SK-N-SH (cell line): Measurements from ENCODE around the gene BTBD9. TPM values are rescaled to one million over a fixed set of nuclear protein-coding genes. Genes with fewer than 3 reads are reported as not detected.

Source experiments
- CTCF ChIA-PET: fragments of 300-600, 350-600 bp; formaldehyde crosslinking; extraction: SDS; loops from one replicate; lab custom pipeline; 2021; lab: Yijun Ruan, JAX
- POLR2A ChIA-PET: fragments of 350-600 bp; sonication (Branson Sonifier 250); formaldehyde crosslinking; extraction: SDS; loops from one replicate; lab custom pipeline; 2020; ENCODE audit warnings: antibody characterized with exemption, inconsistent platforms; lab: Yijun Ruan, JAX
- DNase-seq: peaks from one replicate; pipeline ENCODE4 v3.0.0; 2012
- H2AFZ ChIP-seq: fragments of 200-600 bp; sonication (generic); 2 replicates; pipeline ENCODE4 v1.8.1; 2016; ENCODE audit warnings: antibody characterized with exemption, mild to moderate bottlenecking, low read depth
- H3F3A ChIP-seq: fragments of 200-600 bp; sonication (generic); replicated peaks from 2 replicates; pipeline ENCODE3; 2016; ENCODE audit warnings: antibody characterized with exemption, mild to moderate bottlenecking; ENCODE audit not compliant: insufficient read depth
- H3K27ac ChIP-seq, 2 experiments: fragments of 200-500 bp in 1 of 2; fragments of 200-600 bp in 1 of 2; sonication (Bioruptor generic) in 1 of 2; sonication (generic), shearing (Covaris generic) in 1 of 2; 2 replicates each; pipeline versions ENCODE4 v1.5.1 to v1.6.1; 2014 to 2016; ENCODE audit warnings: low read depth in 2 of 2, inconsistent platforms in 1 of 2, low read length in 1 of 2, mild to moderate bottlenecking in 1 of 2, mixed read lengths in 1 of 2
- H3K27me3 ChIP-seq: fragments of 200-600 bp; sonication (generic), shearing (Covaris generic); 2 replicates; pipeline ENCODE4 v1.6.1; 2016; ENCODE audit warnings: mixed run types; ENCODE audit not compliant: insufficient read depth
- H3K36me3 ChIP-seq, 2 experiments: fragments of 200-500 bp in 1 of 2; fragments of 200-600 bp in 1 of 2; sonication (Bioruptor generic) in 1 of 2; sonication (generic) in 1 of 2; replicated peaks in 1 of 2; 2 replicates each; pipeline versions ENCODE3 to v1.5.1; 2014 to 2016; ENCODE audit warnings: low read length in 1 of 2, mild to moderate bottlenecking in 1 of 2; ENCODE audit not compliant: insufficient read depth in 2 of 2, control insufficient read depth in 1 of 2
- H3K4me1 ChIP-seq, 2 experiments: fragments of 200-500 bp in 1 of 2; fragments of 200-600 bp in 1 of 2; sonication (Bioruptor generic) in 1 of 2; sonication (generic), shearing (Covaris generic) in 1 of 2; 2 replicates each; pipeline versions ENCODE4 v1.5.1 to v1.6.1; 2014 to 2016; ENCODE audit warnings: low read depth in 1 of 2, low read length in 1 of 2, mixed run types in 1 of 2; ENCODE audit not compliant: insufficient read depth in 2 of 2, control insufficient read depth in 1 of 2
- H3K4me2 ChIP-seq: fragments of 200-600 bp; sonication (generic), shearing (Covaris generic); 2 replicates; pipeline ENCODE4 v1.6.1; 2017; ENCODE audit warnings: mixed run types
- H3K4me3 ChIP-seq, 2 experiments: fragments of 200-500 bp in 1 of 2; fragments of 200-600 bp in 1 of 2; sonication (Bioruptor generic) in 1 of 2; sonication (generic), shearing (Covaris generic) in 1 of 2; 2 replicates each; pipeline versions ENCODE4 v1.5.1 to v1.8.1; 2014 to 2016; ENCODE audit warnings: low read depth in 2 of 2, inconsistent platforms in 1 of 2, low read length in 1 of 2, mild to moderate bottlenecking in 1 of 2, mixed read lengths in 1 of 2, moderate library complexity in 1 of 2
- H3K79me2 ChIP-seq: fragments of 200-600 bp; sonication (generic); 2 replicates; pipeline ENCODE4 v1.8.1; 2017; ENCODE audit warnings: mild to moderate bottlenecking; ENCODE audit not compliant: insufficient read depth
- H3K9ac ChIP-seq: fragments of 200-600 bp; sonication (generic); 2 replicates; pipeline ENCODE4 v1.6.1; 2017; ENCODE audit warnings: mixed run types
- H3K9me2 ChIP-seq: fragments of 200-600 bp; sonication (generic); 2 replicates; pipeline ENCODE4 v1.6.1; 2017; ENCODE audit warnings: mixed run types
- H3K9me3 ChIP-seq: fragments of 200-600 bp; sonication (generic); 2 replicates; pipeline ENCODE4 v1.6.1; 2017; ENCODE audit warnings: mixed run types, mild to moderate bottlenecking, moderate library complexity
- H4K20me1 ChIP-seq: fragments of 200-600 bp; sonication (generic); 2 replicates; pipeline ENCODE4 v1.6.1; 2017; ENCODE audit warnings: mild to moderate bottlenecking, mixed run types; ENCODE audit not compliant: insufficient read depth
- CHD2 ChIP-seq: fragments of 150-350 bp; IDR thresholded peaks from 2 replicates; pipeline ENCODE4 v1.6.1; 2018; ENCODE audit warnings: low read length; ENCODE audit not compliant: partially characterized antibody
- ELF1 ChIP-seq: IDR thresholded peaks from 2 replicates; pipeline ENCODE4 v1.4.0; 2012
- FOSL2 ChIP-seq: IDR thresholded peaks from 2 replicates; pipeline ENCODE4 v1.4.0; 2012; ENCODE audit warnings: low read depth, mild to moderate bottlenecking, moderate library complexity, borderline replicate concordance
- NRF1 ChIP-seq: IDR thresholded peaks from 2 replicates; pipeline ENCODE4 v1.6.1; 2012; ENCODE audit warnings: low read depth, mild to moderate bottlenecking, low read length
- RAD21 ChIP-seq: IDR thresholded peaks from 2 replicates; pipeline ENCODE4 v1.6.1; 2012; ENCODE audit warnings: mild to moderate bottlenecking, low read length
- RCOR1 ChIP-seq: fragments of 150-350 bp; IDR thresholded peaks from 2 replicates; pipeline ENCODE4 v1.6.1; 2017; ENCODE audit warnings: antibody characterized with exemption, low read length
- RFX5 ChIP-seq: IDR thresholded peaks from 2 replicates; pipeline ENCODE4 v1.6.1; 2012; ENCODE audit warnings: mild to moderate bottlenecking, improper control_type of control experiment, low read length
- SMC3 ChIP-seq: IDR thresholded peaks from 2 replicates; pipeline ENCODE4 v1.6.1; 2012; ENCODE audit warnings: low read depth, low read length, improper control_type of control experiment
- WGBS: methylation state at CpG from one replicate; pipeline ENCODE4 v1.1.6; 2017; ENCODE audit warnings: low lambda C conversion rate; 5-methylcytosine and 5-hydroxymethylcytosine counted together
- polyA plus RNA-seq, 3 experiments: library from polyadenylated mRNA; depleted of rRNA; stranded (reverse); fragments of >200 nt; gene quantifications; 2 replicates each; pipeline ENCODE4 v1.2.3, GENCODE V29; 2012
- TF ChIP-seq, protein P1 (sequence below): fragments of 200-600 bp; sonication (generic); IDR thresholded peaks from 2 replicates; pipeline ENCODE4 v1.6.1; 2017; ENCODE audit warnings: antibody characterized with exemption, mild to moderate bottlenecking, moderate library complexity
- TF ChIP-seq, protein P2 (sequence below): IDR thresholded peaks from 2 replicates; pipeline ENCODE4 v1.4.0; 2012; ENCODE audit warnings: low read depth

Gene BTBD9
- polyA plus RNA-seq, 1 of the 3 experiments (the other 2 are of a cell fraction) = 2.2 TPM

DNA sequence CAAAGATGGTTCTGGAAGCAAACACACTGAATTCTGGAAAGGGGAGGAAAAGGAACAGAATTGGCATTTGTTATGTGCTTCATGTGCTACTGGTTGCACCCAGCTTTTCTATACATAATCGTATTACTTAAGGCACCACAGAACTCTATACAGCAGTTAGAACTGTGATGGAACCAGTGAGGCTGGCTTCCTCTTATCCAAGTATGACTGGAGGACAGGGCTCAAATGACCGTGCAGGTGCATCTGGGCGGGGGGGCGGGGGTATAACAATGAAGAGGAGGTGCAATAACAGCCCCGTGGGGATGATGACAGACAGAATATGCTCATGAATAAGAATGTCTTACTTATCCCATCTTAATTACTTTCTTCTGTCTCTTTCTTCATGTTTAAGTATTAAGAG lies 144.2 kb downstream of the BTBD9 start:
- H3K4me1 ChIP-seq = peaks cover 0 to 19% of the 10 kb centered on the region in 2 experiments; a peak in 3 of 4 replicates
- ChIA-PET CTCF (interaction anchor here (0.9 to 3.3 kb wide), 5 partner anchors 13 to 941 kb away, joined by 3 to 39 read pairs (median 11); no protein-coding TSS in a partner anchor), POLR2A (no interaction called here)
- no peak for DNase-seq
- no peaks in the 10 kb centered on the region for H3K9me2 ChIP-seq
- H4K20me1 ChIP-seq = no peaks in the 10 kb centered on the region
- no peak overlapping the region for H3K4me2 ChIP-seq
- H3K9ac ChIP-seq = no peak overlapping the region
- H3K27ac ChIP-seq = no peak overlapping the region
- H3K9me3 ChIP-seq = no peaks in the 10 kb centered on the region
- no peaks in the 10 kb centered on the region for H3K36me3 ChIP-seq
- 83% methylated on average over 5 of the region's 5 CpGs for WGBS
- no peak overlapping the region for H3K4me3 ChIP-seq
- H3K79me2 ChIP-seq = no peaks in the 10 kb centered on the region
- no peak overlapping the region for H2AFZ ChIP-seq
- no peaks in the 10 kb centered on the region for H3K27me3 ChIP-seq
- TF ChIP-seq RFX5 = no peak
- no peaks in the 10 kb centered on the region for H3F3A ChIP-seq

DNA sequence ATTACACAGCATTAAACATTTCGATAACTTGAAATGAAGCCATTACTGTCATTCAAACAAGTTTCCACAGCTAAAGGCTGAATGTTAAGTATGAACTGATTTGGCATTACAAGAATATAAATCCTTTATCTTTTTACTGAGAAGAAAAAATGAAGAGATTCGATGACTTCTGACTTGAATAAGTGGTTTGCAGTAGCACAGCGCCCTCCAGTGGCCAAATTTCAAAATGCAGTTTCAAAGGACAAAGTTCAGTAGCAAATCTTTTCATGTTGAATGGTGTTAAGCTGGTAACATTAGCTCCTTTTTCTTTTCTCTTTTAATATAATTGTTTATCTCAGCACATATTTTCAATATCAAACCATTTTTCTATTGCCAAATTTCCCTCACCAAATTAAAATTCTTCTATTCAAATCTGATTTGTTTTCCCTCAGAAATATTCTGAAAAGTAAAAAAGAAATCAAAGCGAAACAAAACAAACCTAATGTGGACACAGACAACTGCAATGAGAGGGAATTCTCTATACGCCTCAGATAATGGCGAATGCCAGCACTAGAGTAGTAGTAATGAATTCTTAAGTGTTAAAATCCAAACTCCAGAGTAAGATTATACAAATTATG lies 145.7 kb downstream of the BTBD9 start:
- TF ChIP-seq, protein P1, sequence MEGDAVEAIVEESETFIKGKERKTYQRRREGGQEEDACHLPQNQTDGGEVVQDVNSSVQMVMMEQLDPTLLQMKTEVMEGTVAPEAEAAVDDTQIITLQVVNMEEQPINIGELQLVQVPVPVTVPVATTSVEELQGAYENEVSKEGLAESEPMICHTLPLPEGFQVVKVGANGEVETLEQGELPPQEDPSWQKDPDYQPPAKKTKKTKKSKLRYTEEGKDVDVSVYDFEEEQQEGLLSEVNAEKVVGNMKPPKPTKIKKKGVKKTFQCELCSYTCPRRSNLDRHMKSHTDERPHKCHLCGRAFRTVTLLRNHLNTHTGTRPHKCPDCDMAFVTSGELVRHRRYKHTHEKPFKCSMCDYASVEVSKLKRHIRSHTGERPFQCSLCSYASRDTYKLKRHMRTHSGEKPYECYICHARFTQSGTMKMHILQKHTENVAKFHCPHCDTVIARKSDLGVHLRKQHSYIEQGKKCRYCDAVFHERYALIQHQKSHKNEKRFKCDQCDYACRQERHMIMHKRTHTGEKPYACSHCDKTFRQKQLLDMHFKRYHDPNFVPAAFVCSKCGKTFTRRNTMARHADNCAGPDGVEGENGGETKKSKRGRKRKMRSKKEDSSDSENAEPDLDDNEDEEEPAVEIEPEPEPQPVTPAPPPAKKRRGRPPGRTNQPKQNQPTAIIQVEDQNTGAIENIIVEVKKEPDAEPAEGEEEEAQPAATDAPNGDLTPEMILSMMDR = peak; percentile 93
- TF ChIP-seq CHD2 = peak; percentile 14
- peak; percentile 80 for TF ChIP-seq SMC3
- no peak for TF ChIP-seq RCOR1
- peak; percentile 98 for TF ChIP-seq RAD21
- Histone ChIP-seq H3K27me3 (no peaks in the 10 kb centered on the region), H3K9me3 (no peaks in the 10 kb centered on the region), H3K4me3 (no peak overlapping the region; a peak in 1 of 4 replicates), H3K9me2 (no peaks in the 10 kb centered on the region), H3K27ac (peak overlapping the region in 1 of 2 experiments; percentile 84; a peak in 2 of 4 replicates), H3F3A (no peaks in the 10 kb centered on the region), H3K36me3 (no peaks in the 10 kb centered on the region), H3K79me2 (no peaks in the 10 kb centered on the region), H3K4me2 (peak overlapping the region; percentile 31; the same call in 1 of the 2 replicates), H3K9ac (peak overlapping the region; percentile 21; the same call in 1 of the 2 replicates), H2AFZ (no peak overlapping the region), H3K4me1 (peaks cover 0 to 15% of the 10 kb centered on the region in 2 experiments; a peak in 3 of 4 replicates), H4K20me1 (no peaks in the 10 kb centered on the region)
- POLR2A ChIA-PET = no interaction called here
- peak; percentile 15 for DNase-seq
- 29% methylated on average over 6 of the region's 6 CpGs for WGBS
- CTCF ChIA-PET = interaction anchor here (0.6 to 3.3 kb wide), 84 partner anchors 8 to 1128 kb away, joined by 3 to 39 read pairs (median 4); partner anchors contain the start of gene CMTR1

DNA sequence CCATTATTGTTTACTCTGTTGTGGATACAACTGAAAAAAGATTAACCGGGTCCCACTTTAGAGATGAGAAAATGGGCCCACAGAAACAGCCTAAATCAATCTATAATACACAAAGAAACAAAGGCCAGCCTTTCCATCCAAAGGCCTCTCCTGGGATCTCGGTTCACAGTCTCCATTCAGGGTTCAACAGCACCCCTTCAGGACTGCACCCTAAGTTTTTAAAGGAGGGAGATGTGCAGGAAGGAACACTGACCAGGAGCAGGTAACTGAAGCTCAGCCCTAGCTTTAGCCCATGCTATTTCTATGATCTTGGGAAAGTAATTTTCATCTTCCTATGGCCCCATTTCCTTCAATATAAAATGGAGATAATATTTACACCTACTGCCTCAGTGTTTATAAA lies 147.7 kb downstream of the BTBD9 start:
- peak overlapping the region in 1 of 2 experiments; percentile 29; a peak in 2 of 4 replicates for H3K27ac ChIP-seq

More for the DNA sequence above, 147.7 kb downstream of the BTBD9 start:
- H4K20me1 ChIP-seq = no peaks in the 10 kb centered on the region
- H3K27me3 ChIP-seq = no peaks in the 10 kb centered on the region
- no peaks in the 10 kb centered on the region for H3K9me2 ChIP-seq
- no peaks in the 10 kb centered on the region for H3K79me2 ChIP-seq
- no peak overlapping the region for H3K4me3 ChIP-seq
- no peak overlapping the region for H3K9ac ChIP-seq
- H3K36me3 ChIP-seq = no peaks in the 10 kb centered on the region
- TF ChIP-seq FOSL2 = no peak
- TF ChIP-seq, protein P2, sequence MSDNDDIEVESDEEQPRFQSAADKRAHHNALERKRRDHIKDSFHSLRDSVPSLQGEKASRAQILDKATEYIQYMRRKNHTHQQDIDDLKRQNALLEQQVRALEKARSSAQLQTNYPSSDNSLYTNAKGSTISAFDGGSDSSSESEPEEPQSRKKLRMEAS = no peak
- peak; percentile 12; the same call in 1 of the 2 replicates for TF ChIP-seq RAD21
- TF ChIP-seq NRF1 = no peak
- no peak for TF ChIP-seq ELF1
- CTCF ChIA-PET = interaction anchor here (0.6 to 3.3 kb wide), 2 partner anchors 9 to 136 kb away, joined by 3 to 39 read pairs; no protein-coding TSS in a partner anchor
- WGBS = 91% methylated on average over 2 of the region's 2 CpGs
- H3K4me2 ChIP-seq = no peak overlapping the region
- no peak overlapping the region for H2AFZ ChIP-seq
- DNase-seq = no peak
- peaks cover 0 to 15% of the 10 kb centered on the region in 2 experiments; a peak in 3 of 4 replicates for H3K4me1 ChIP-seq
- H3F3A ChIP-seq = no peaks in the 10 kb centered on the region
- H3K9me3 ChIP-seq = no peaks in the 10 kb centered on the region
- POLR2A ChIA-PET = no interaction called here
